Measurements from ENCODE around the gene CRYBB3.
"Not testable (repeated sequence)": the region's sequence is repeated elsewhere in the genome, so short reads cannot be mapped to it uniquely, and the experiment has no call there.

DNA sequence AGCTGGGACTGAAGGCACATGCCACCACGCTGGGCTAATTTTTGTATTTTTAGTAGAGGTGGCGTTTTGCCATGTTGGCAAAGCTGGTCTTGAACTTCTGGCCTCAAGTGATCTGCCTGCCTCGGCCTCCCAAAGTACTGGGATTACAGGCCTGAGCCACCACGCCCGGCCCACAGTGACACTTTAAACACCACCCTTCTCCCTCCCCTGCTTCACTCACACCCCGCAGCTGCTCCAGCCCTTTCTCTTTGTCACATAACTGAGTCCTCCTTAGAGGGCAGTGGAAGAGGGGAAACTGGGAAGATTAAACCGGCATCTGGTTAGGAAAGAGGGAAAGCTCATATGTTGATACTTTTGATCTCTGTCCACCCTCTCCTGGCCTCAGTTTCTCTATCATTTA lies 4.9 kb downstream of the CRYBB3 start:
- TF ChIP-seq OSR1 (CRISPR knock-in tag; IDR thresholded peaks at IDR 0.05); ARNTL (CRISPR knock-in tag; IDR thresholded peaks at IDR 0.05; ENCODE audit: borderline replicate concordance, low read depth); RARB (CRISPR knock-in tag; IDR thresholded peaks at IDR 0.05); ZNF565 (CRISPR knock-in tag; conservative IDR thresholded peaks at IDR 0.05; ENCODE audit: low read depth); TOX (CRISPR knock-in tag; IDR thresholded peaks at IDR 0.05; ENCODE audit: borderline replicate concordance); ZC3H10 (CRISPR knock-in tag; IDR thresholded peaks at IDR 0.05); CSDC2 (CRISPR knock-in tag; IDR thresholded peaks at IDR 0.05); GLIS3 (CRISPR knock-in tag; IDR thresholded peaks at IDR 0.05); POU6F1 (CRISPR knock-in tag; IDR thresholded peaks at IDR 0.05; ENCODE audit: borderline replicate concordance, low read depth); ZFP3 (CRISPR knock-in tag; IDR thresholded peaks at IDR 0.05); ESRRG (CRISPR knock-in tag; IDR thresholded peaks at IDR 0.05): not testable (repeated sequence)
- TF ChIP-seq, protein P1, sequence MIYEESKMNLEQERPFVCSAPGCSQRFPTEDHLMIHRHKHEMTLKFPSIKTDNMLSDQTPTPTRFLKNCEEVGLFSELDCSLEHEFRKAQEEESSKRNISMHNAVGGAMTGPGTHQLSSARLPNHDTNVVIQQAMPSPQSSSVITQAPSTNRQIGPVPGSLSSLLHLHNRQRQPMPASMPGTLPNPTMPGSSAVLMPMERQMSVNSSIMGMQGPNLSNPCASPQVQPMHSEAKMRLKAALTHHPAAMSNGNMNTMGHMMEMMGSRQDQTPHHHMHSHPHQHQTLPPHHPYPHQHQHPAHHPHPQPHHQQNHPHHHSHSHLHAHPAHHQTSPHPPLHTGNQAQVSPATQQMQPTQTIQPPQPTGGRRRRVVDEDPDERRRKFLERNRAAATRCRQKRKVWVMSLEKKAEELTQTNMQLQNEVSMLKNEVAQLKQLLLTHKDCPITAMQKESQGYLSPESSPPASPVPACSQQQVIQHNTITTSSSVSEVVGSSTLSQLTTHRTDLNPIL (CRISPR knock-in tag; IDR thresholded peaks at IDR 0.05; ENCODE audit: low read depth) = not testable (repeated sequence)
- TF ChIP-seq, protein P2, sequence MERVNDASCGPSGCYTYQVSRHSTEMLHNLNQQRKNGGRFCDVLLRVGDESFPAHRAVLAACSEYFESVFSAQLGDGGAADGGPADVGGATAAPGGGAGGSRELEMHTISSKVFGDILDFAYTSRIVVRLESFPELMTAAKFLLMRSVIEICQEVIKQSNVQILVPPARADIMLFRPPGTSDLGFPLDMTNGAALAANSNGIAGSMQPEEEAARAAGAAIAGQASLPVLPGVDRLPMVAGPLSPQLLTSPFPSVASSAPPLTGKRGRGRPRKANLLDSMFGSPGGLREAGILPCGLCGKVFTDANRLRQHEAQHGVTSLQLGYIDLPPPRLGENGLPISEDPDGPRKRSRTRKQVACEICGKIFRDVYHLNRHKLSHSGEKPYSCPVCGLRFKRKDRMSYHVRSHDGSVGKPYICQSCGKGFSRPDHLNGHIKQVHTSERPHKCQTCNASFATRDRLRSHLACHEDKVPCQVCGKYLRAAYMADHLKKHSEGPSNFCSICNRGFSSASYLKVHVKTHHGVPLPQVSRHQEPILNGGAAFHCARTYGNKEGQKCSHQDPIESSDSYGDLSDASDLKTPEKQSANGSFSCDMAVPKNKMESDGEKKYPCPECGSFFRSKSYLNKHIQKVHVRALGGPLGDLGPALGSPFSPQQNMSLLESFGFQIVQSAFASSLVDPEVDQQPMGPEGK (CRISPR knock-in tag; IDR thresholded peaks at IDR 0.05; ENCODE audit: borderline replicate concordance) = not testable (repeated sequence)
